Suprapubic skin (tissue), 3 donors: ENCODE measurements around the gene R3HDML.
"Not testable (repeated sequence)": the region's sequence is repeated elsewhere in the genome, so short reads cannot be mapped to it uniquely, and the experiment has no call there.

Experiments
- EP300 ChIP-seq: sonication (generic); formaldehyde crosslinking; IDR thresholded peaks from one replicate; pipeline ENCODE4 v1.6.1; 2017; ENCODE audit warnings: antibody characterized with exemption
- POLR2A ChIP-seq, 2 donors: fragments of 450-650 bp; IDR thresholded peaks; one replicate each; pipeline ENCODE4 v1.6.1; 2017; ENCODE audit warnings: antibody characterized with exemption in 2 of 2, mild to moderate bottlenecking in 2 of 2, moderate library complexity in 2 of 2
- TF ChIP-seq, protein P1 (sequence below), 2 donors: fragments of 200-600 bp in 1 of 2; fragments of 450-650 bp in 1 of 2; sonication (generic) in 1 of 2; IDR thresholded peaks; one replicate each; pipeline ENCODE4 v1.5.1; 2016 to 2019; ENCODE audit warnings: antibody characterized with exemption in 2 of 2, mild to moderate bottlenecking in 1 of 2, moderate library complexity in 1 of 2

DNA sequence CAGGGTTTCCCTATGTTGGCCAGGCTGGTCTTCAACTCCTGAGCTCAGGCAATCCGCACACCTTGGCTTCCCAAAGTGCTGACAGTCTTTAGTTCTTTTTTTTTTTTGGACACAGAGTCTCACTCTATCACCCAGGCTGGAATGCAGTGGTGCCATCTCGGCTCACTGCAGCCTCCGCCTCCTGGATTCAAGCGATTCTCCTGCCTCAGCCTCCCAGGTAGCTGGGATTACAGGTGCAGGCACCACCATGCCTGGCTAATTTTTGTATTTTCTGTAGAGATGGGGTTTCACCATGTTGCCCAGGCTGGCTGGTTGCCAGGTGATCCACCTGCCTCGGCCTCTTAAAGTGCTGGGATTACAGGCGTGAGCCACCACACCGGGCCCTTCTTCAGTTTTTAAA lies 9.1 kb upstream of the R3HDML start:
- TF ChIP-seq, protein P1, sequence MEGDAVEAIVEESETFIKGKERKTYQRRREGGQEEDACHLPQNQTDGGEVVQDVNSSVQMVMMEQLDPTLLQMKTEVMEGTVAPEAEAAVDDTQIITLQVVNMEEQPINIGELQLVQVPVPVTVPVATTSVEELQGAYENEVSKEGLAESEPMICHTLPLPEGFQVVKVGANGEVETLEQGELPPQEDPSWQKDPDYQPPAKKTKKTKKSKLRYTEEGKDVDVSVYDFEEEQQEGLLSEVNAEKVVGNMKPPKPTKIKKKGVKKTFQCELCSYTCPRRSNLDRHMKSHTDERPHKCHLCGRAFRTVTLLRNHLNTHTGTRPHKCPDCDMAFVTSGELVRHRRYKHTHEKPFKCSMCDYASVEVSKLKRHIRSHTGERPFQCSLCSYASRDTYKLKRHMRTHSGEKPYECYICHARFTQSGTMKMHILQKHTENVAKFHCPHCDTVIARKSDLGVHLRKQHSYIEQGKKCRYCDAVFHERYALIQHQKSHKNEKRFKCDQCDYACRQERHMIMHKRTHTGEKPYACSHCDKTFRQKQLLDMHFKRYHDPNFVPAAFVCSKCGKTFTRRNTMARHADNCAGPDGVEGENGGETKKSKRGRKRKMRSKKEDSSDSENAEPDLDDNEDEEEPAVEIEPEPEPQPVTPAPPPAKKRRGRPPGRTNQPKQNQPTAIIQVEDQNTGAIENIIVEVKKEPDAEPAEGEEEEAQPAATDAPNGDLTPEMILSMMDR (IDR thresholded peaks at IDR 0.05) = not testable (repeated sequence)
- TF ChIP-seq POLR2A (IDR thresholded peaks at IDR 0.05); EP300: not testable (repeated sequence)
